ENCODE data around the gene LETM1.
A peak's percentile ranks its signal among the peaks of the same experiment; 100 is the strongest.

LETM1 gene

DNA sequence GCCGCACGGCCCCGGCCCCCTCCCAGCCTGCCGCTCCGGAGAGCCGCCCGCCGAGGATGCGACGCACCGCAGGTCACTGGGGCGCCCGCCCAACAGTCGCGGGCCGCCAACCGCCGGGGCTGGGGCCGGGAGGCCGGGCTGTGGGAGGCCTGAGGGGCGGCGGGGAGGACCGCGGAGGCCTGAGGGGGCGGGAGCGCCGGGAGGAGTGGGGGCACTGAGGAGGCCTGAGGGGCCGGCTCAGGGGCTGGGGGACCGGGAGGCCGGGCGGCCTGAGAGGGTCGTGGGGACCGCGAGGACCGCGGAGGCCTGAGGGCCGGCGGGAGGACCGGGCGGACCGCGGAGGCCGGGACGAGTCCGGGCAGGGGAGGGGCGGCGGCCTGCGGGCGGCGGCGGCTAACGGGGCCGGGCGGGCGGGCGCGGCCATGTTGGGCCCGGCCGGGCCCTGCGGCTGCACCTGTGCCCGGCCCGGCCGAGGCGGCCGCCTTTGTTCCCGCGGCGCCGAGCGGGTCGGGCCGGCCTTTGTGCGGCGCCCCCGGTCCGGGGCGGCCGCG is 15.6 kb upstream of the LETM1 start:
- no peak for DNase-seq

DNA sequence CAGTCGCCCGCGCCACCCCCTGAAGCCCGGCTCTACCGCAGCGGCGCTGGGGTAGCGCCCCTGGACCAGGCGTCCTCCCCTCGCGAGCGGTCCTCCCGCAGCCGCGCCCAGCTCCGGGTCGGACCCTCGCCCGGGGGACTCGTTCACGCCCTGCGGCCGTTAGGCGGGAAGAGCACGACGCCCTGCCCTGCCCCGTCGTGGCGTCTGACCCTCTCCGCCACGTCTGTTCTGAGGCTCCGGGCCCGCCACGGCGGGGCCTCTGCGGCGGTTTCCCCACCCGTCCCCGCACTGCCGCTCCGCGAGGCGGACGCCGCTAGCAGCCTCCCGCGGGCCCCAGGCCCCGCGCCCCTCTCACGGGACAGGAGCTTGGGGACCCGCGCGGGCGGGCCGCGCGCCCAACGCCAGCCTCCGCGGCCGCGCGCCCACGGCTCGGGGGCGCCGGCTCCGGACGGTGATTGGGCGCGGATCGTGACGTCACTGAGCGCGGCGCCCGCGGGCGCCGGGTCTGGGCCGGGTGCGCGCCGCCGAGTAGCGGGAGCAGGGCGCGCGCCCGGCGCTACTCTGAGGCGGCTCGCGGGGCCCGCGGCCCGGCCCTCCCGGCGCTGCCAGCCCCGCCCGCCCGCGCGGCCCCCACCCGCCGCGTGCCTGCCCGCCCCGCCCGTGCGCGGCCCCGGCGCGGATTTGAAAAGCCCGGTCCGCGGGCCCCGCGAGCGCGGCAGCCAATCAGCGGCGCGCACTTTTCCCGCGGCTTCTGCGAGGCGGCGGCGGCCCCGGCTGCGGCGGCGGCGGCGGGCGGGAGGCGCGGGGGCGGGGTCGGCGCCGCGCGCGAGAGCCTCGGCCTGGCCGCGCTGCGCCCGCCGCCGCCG is 14.9 kb upstream of the LETM1 start, which contains the start of gene NSD2:
TSS of gene NSD2 (plus strand) at position 816 of the 866 bp plus-strand sequence. CDS start 29,262 bp downstream, outside the sequence.
- peak; percentile 92 for DNase-seq

DNA sequence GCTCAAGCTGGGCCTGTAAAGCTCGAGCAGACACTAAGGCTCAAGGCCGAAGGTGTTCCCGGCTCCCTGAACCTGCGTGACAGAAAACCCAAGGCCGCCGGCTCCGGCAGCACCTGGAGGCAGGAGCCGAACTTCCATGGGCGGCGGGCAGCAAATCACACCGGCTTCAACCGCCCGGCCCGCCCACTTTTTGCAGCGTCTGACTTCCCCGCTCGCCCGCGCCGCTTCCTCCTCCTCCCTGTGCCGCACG is 14.3 kb upstream of the LETM1 start:
- DNase-seq, result peak; percentile 73

DNA sequence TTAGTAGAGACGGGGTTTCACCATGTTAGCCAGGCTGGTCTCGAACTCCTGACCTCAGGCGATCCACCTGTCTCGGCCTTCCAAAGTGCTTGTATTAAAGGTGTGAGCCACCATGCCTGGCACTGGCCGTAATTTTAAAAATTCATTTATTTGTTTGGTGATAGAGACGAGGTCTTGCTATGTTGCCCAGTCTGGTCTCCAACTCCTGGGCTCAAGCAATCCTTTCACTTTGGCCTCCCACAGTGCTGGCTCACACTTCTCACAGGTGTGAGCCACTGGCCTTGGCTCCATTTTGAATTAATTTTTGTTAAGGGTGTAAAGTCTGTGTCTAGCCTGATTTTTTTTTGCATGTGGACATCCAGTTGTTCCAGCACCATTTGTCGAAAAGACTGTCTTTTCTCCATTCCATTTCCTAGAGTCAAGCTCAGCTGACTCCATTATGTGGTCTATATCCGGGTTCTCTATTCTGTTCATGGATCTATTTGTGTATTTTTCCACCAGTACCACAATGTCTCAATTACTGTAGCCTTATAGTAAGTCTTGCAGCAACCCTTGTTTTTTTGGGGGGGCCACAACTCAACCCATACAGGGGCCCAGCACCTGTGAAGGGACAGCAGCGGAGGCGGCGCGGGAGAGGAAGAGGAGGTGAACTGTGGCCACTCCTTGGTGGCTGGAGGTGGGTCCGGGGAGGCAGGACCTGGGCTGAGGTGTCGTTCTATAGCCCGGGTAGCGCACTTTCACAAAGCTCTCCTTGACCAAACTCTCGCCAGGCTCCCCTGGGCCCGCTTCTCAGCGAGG is 13.8 kb upstream of the LETM1 start:
- no peak for DNase-seq

DNA sequence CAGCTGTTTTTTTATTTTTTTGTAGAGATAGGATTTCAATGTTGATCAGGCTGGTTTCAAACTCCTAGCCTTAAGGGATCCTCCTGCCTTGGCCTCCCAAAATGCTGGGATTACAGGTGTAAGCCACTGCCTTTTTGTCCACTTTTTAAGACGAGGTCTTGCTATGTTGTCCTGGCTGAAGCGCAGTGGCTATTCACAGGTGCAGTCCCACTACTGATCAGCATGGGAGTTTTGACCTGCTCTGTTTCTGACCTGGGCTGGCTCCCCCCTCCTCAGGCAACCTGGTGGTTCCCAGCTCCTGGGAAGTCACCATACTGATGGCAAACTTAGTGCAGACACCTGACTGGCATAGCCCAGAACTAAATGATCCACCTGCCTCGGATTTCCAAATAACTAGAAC is 13.0 kb upstream of the LETM1 start:
- no peak for DNase-seq

DNA sequence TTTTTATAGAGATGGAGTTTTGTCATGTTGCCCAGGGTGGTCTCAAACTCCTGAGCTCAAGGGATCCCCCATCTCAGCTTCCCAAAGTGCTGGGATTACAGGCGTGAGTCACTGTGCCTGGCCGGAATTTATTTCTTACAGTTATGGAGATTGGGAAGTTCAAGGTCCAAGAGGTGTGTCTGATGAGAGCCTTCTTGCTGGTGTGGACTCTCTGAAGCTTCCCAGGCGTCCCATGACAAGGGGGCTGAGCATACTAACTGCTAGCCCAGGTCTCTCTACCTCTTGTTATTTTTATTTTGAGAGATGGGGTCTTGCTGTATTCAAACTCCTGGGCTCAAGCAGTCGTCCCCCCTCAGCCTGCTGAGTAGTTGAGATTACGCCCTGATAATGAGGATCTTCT is 12.3 kb upstream of the LETM1 start:
- no peak for DNase-seq

DNA sequence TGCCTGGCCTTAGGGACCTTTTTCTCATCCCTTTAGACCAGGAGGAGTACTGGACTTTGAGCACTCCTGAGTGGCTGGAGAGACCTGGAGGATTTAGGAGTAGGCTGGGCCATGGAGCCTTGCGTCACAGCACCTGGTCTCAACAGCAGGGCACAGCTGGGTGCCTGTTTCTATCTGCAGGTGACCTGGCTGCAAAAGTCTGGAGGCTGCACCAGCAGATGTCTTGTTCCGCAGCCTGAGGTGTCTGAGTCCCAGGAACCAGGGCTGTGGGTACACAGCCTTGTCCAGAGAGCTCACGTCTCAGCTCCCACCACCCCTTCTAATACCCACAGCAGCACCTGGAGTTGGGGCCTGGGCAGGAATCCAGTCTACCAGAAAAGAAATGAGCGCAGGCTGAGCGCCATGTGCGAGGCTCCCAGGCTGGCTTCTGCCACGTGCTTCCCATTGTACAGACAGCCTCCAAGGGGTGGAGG is 10.3 kb upstream of the LETM1 start:
- DNase-seq, result peak; percentile 41

DNA sequence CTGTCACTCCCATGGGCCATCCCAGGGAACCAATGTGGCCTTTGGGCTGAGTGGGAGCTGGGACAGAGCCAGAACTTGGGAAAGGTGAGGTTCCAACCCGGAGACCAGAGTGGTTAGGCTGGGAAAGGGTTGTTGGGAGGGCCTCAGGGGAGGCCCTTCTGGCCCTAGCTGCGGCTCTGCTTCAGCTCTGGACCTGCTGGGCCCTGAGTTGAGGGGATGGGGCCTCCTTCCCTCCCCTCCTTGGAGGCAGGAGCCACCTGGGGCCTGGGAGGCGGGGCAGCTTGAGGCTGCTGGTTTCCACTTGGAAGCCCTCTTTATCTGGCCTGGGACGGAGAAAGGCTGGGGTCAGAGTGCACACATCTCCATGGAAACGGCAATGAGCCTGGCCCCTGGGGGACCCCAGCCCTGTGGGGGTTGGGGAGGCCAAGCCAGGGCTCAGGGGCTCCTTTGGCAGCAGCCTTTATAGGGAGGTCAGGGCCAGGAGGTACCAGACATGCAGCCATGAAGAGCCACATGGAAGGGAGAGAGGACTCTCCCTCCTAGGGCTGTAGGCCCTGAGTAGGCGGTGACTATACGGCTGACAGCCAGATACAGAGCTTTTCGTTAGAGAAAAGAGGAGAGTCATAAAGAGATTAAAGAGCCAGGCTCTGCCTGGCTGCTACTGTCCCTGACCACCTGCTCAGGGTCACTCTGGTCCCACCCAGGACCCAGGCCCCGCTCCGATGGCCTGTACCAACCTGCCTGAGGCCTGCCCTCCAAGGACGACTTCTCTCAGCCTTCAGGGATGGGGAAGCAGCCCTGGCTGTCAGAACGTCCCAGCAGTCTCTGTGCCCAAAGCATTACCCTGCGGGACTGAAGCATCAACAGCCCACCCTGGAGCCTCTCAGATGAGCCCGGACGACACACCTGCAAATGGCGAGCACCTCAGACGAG is 8.4 kb upstream of the LETM1 start:
- no peak for DNase-seq

DNA sequence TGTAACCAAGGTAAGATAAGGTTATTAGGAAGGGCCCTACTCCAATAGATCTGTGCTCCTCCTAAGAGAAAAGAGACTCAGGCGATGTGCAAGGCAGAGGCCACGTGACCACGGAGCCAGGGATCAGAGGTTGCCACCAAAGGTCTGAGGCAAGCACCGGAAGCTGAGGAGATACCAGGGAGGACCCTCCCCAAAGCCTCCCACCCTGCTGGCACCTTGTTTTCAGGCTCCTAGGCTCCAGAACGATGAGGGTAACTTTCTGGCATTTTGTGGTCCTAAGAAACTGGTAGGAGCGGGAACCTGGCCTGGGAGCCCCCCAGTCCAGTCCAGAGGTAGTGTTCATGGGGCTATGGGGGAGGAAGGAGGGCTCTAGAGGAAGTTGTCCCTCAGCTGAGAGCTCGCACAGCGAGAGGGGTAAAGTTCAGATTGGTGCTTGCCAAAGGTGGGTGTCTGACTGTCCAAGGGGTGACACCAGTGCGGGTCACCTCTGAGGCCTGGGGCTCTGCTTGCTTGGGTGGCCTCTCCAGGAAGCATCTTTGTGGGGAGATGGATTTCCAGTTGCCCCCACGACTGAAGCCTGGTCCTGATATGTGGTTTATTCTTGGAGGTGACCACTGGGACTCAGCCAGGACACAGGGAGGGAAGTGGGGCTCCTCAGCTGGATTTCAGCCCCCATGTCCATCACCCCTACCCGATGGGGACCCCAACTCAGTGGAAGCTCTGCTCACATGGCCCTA is 7.5 kb upstream of the LETM1 start:
- DNase-seq, result no peak

DNA sequence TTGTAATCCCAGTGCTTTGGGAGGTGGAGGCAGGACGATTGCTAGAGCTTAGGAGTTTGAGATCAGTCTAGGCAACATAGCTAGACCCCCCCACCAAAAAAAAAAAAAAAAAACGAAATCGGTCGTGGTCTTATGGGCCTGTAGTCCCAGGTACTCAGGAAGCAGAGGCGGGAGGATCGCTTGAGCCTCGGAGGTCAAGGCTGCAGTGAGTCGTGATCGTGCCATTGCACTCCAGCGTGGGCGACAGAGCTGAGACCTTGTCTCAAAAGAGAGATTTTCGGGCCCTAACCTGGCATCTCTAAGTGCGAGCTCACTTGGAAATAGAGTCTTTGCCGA is 7.0 kb upstream of the LETM1 start:
- no peak for DNase-seq

DNA sequence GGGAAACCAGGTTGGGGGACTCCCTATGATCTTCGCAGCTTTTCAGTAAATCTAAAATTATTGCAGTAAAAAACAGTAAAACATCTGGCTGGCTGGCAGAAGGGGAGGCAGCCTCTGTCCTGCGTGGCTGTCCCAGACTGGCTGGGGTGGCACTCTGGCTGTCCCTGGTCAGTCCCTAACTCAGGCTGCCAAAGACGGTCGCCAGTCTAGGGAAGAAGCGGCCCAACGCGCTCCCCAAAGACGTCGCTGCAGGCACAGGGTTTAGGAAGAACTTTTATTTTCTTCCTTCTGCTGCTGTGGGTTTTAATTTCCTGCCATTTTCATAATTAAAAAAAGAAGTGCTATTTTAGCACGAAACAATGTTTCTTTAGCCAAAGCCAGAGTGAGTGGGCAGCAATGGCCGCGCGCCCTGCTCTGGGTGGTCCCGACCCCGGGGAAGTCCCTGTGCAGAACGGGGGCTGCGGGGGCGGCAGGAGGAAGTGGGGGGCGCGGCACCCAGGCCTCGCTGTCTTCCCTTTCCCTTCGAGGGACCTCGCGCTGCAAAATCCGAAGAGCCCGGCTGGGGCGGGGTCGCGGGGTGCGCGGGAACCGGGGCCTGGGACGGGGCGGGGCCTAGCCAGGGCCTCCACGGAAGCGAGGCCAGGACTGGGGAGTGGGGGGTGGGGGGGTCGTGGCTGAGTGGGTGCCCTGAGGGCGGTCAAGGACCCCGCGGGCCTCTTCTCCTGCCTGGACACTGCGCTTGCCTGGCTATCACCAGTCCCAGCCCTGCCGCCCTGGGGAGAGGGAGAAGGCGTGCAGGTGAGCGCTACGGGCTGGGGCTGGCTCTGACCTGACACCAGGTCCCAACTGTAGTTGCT is 6.3 kb upstream of the LETM1 start:
- no peak for DNase-seq

DNA sequence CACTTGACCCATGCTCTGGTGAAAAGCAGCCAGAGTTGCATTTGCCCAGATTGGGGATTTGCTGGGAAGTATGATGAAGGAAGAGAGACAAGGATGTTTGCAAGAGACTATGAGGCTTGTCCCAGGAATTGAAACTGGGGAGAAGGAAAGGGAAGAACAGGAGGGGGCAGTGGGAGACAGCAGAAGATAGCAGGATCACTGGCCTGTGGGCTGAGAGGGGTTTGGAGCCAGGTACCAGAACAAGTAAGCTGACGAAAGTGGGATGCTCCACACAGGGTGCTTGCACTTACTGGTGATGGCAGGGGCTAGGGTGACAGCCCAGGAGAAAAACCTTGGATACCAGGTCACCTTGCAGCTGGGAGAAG is 3.4 kb upstream of the LETM1 start:
- no peak for DNase-seq

DNA sequence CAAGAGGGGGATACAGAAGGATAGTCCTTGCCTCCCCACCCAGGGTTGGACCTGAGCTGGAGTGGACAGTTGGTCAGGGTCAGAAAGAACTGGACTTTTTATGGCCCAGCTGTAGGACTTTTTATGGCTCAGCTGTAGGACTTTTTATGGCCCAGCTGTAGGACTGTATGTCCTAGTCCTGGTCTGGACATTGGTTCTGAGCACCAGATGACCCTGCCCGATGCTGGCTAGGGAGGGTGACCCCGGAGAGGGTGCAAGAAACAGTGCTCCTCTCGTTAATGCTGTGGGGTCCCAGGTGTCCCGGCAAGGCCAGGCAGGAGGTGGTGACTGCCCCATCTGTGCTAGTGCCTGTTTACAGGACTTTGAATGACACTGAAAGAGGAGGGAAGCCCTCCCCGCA is 2.0 kb upstream of the LETM1 start:
- DNase-seq, result no peak

DNA sequence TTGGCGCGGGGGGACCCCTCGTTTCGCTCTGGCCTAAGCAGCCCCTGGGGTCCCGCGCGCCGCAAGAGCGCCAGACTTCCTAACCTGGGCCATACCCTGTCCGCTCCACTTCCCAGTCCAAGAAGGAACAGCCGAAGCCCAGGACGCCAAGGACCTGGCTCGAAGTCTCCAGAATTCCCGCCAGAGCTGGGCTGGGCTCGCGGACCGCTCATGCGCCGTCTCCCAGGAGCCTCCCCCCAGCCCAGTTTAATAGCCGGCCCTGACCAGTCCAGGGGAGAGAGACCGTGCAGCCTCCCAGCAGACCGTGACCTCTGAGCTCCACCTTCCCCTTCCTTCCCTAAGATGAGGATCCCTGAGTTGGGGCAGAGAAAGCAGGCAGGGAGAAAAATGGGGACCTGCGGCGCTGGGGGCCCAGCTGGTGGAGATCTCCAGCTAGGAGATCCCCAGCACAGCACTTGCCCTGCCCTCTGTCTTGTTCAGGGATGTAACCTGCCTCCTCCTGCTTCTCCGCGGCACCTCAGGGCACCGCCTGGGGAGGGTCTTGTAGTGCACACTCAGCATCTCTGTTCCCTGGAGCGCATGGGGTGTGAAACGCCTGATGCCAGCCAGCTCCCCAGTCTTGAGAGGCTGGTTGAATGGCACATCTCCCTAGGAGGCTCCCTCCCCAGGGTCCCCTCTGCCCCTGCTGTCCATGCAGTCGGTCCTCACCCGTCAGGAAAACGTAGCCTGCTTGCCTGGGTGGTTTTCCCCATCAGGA is 1.2 kb upstream of the LETM1 start:
- no peak for DNase-seq

DNA sequence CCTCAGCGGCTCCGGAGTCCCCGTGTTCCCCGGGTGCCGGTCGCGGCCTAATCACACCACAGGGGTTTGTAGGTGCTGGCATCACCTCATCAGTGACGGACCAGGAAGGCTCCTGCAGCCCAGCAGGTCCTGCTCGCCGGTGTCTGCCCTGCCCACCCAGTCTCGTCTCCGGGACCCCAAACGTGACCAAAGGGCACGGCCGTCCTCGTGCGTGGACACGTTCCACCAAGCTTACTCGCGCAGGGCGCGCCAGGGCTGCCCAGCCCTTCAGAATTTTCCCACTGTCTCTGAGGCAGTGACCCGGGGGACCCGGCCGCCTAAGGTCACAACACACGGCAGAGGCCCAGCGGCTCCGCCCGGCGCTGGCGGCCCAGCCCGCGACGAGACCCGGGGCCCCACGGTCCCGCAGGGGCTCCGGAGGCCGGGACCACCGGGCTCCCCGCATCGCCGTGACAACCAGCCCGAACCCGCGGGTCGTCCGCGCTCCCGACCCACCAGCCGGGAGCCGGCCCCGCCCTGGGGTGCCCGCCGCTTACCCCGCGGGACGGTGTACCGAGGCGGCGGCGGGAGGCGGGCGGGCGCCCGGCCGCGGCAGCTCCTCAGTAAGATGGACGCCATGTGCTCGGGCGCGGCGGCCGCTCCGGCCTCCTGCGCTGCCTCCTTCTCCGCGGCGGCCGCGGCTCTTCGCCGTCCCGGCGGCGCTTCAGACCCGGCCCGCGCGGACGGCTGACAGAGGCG is 454 bp downstream of the LETM1 start:
- peak; percentile 4 for DNase-seq

DNA sequence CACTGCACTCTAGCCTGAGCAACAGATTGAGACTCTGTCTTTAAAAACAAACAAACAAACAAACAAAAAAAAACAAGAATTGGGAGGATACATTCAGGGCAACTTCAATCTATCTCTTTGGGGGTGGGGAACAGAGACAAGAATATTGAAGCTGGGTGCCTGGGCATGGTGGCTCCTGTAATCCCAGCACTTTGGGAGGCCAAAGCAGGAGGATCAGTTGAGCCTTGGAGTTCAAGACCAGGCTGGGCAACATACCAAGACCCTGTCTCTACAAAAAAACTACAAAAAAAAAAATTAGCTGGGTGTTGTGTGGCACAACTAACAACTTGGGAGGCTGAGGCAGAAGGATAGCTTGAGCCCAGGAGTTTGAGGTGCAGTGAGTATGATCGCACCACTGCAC is 1.2 kb downstream of the LETM1 start:
- DNase-seq, result no peak

DNA sequence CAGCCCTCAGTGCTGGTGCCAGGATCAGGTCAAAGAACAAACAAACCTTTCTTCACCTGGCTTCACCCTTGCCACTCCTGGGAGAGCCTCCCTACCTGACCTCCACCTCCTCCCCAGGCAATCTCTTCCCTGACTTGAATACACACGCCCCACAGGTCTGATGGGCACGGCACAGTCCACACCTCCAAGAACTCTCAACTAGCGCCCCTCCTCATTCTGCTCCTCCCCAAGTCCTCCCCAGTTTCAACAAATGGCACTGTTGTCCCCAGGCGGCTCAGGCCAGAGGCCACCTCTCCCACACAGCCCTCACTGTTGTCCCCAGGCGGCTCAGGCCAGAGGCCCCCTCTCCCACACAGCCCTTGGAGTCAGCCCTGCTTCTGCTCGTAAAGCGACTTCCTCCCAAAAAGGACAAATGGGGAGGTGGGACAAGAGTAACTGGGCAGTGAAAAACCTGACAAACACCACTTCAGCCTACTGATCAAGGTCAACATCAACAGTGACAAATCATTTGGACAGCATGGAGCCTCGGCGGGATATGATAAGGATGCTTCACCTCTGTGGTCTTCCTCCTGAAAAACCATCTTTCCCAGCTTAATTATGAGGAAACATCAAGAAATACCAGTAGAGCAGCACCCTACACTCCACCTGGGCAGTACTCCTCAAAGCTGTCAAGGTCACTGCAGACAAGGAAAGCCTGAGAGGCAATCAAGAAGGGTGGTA is 2.9 kb downstream of the LETM1 start:
- DNase-seq, result no peak

DNA sequence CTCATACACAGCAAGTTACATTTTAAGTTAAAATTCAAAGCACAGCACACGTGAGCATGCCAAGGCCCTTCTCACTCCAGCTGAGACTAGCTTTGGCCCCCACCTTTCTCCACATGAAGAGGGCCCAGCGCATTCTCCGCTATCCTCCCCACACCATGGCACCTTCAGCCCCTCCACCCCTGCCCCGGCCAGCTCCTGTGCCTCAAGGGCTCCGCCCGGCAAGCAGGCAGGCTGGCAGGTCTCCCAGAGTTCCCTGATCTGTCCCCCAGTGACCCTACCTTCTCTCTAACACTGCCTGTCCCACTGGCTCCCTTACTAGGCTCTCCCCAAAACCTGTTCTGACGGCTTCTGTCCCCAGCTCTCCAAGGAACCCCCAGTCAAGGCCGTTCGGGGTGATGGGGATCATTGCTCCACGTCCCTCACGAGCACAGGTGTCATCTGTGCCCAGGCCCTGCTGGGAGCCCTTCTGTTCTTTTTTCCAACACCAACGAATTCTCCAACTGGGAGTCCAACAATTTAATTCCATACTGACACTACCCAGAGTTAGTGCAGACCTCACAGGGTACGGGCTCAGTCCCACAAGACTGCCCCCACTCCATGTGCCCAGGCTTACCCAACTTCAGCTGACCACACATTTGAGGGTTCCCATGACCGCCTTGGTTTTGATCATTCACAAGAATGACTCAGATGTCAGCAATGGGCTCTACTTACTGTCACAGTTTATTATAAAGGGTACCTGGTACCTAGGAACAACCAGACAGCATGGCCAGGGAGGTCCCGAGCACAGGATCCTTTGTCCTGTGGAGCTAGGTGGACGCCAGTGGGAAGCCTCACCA is 4.2 kb downstream of the LETM1 start:
- DNase-seq, result no peak
